Measurements from ENCODE around the gene SPO11. TPM values are rescaled to one million over a fixed set of nuclear protein-coding genes. Genes with fewer than 3 reads are reported as not detected.

The SPO11 gene
- total and polyA plus RNA-seq, 9 of the 15 experiments (the other 6 are each of a cell fraction or from before 2014, with no cell fraction given), result not detected

GRCh38 chr20:57313951-57314350 lies 15.7 kb upstream of the SPO11 start (continued):
- TF ChIP-seq, protein P1, sequence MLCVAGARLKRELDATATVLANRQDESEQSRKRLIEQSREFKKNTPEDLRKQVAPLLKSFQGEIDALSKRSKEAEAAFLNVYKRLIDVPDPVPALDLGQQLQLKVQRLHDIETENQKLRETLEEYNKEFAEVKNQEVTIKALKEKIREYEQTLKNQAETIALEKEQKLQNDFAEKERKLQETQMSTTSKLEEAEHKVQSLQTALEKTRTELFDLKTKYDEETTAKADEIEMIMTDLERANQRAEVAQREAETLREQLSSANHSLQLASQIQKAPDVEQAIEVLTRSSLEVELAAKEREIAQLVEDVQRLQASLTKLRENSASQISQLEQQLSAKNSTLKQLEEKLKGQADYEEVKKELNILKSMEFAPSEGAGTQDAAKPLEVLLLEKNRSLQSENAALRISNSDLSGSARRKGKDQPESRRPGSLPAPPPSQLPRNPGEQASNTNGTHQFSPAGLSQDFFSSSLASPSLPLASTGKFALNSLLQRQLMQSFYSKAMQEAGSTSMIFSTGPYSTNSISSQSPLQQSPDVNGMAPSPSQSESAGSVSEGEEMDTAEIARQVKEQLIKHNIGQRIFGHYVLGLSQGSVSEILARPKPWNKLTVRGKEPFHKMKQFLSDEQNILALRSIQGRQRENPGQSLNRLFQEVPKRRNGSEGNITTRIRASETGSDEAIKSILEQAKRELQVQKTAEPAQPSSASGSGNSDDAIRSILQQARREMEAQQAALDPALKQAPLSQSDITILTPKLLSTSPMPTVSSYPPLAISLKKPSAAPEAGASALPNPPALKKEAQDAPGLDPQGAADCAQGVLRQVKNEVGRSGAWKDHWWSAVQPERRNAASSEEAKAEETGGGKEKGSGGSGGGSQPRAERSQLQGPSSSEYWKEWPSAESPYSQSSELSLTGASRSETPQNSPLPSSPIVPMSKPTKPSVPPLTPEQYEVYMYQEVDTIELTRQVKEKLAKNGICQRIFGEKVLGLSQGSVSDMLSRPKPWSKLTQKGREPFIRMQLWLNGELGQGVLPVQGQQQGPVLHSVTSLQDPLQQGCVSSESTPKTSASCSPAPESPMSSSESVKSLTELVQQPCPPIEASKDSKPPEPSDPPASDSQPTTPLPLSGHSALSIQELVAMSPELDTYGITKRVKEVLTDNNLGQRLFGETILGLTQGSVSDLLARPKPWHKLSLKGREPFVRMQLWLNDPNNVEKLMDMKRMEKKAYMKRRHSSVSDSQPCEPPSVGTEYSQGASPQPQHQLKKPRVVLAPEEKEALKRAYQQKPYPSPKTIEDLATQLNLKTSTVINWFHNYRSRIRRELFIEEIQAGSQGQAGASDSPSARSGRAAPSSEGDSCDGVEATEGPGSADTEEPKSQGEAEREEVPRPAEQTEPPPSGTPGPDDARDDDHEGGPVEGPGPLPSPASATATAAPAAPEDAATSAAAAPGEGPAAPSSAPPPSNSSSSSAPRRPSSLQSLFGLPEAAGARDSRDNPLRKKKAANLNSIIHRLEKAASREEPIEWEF (CRISPR knock-in tag; IDR thresholded peaks at IDR 0.05), result no peak
- no peak for TF ChIP-seq ELK1 (CRISPR knock-in tag; IDR thresholded peaks at IDR 0.05)
- no peak for TF ChIP-seq ZNF77 (CRISPR knock-in tag; IDR thresholded peaks at IDR 0.05)
